ENCODE results near the gene DSG2. TPM values are rescaled to one million over a fixed set of nuclear protein-coding genes. Genes with fewer than 3 reads are reported as not detected.

The DSG2 gene
- polyA plus RNA-seq, 3 donors: not detected

GRCh38 chr18:31555971-31556747 lies 58.2 kb downstream of the DSG2 start:
- no peaks in the 10 kb centered on the region for H3K27me3 ChIP-seq (ENCODE audit: control insufficient read depth in 2 of 2, insufficient read depth in 2 of 2, low read length in 2 of 2)
- Mint-ChIP-seq H3K36me3 (no peaks in the 10 kb centered on the region), H3K27me3 (ENCODE audit: low read depth in 3 of 3) (peaks cover 0 to 1% (median 1%) of the 10 kb centered on the region in 3 donors), H3K4me1 (peaks cover 6% of the 10 kb centered on the region), H3K27ac (peak overlapping the region in 1 of 7 donors; percentile 25), H3K9me3 (peaks cover 0 to 3% (median 0%) of the 10 kb centered on the region in 7 donors), H3K4me3 (peak overlapping the region in 1 of 2 donors; percentile 59)
- no peaks in the 10 kb centered on the region for H3K79me2 ChIP-seq (ENCODE audit: insufficient read depth, low read length)
- peak; percentile 36 to 62 (median 47) for DNase-seq
- intact Hi-C loops (cut with micrococcal nuclease): loop anchor here (2.0 to 5.0 kb wide), 3 partner anchors 166 to 261 kb away; no protein-coding TSS in a partner anchor
- 0% methylated on average over 1 of the region's 7 CpGs for WGBS (ENCODE audit: insufficient coverage)
- H2AFZ ChIP-seq (ENCODE audit: insufficient read depth, low read depth, low read length, poor library complexity, severe bottlenecking): no peak overlapping the region
- no peaks in the 10 kb centered on the region for H3K4me1 ChIP-seq (ENCODE audit: control insufficient read depth in 1 of 2, insufficient read depth in 2 of 2, low read length in 2 of 2)
- no peak overlapping the region for H3K4me2 ChIP-seq (replicated peaks; ENCODE audit: extremely low read depth, low read length, poor library complexity, severe bottlenecking)
- no peaks in the 10 kb centered on the region for H3K36me3 ChIP-seq (replicated peaks in 1 of 2; ENCODE audit: control insufficient read depth in 1 of 2, insufficient read depth in 2 of 2, low read length in 2 of 2)
- H3K27ac ChIP-seq (ENCODE audit: low read depth in 1 of 2, low read length in 2 of 2): no peak overlapping the region
- peak; percentile 94 for TF ChIP-seq CTCF (IDR thresholded peaks at IDR 0.05)
- no peaks in the 10 kb centered on the region for H3K9me3 ChIP-seq (replicated peaks in 1 of 2; ENCODE audit: control insufficient read depth in 1 of 2, insufficient read depth in 1 of 2, low read length in 2 of 2)
- H3K4me3 ChIP-seq (replicated peaks in 1 of 3; ENCODE audit: low read depth in 2 of 3, low read length in 3 of 3): no peak overlapping the region
- no peaks in the 10 kb centered on the region for H4K20me1 ChIP-seq (ENCODE audit: insufficient read depth, low read length)
- no peak overlapping the region for H3K9ac ChIP-seq (ENCODE audit: insufficient read depth, low read length, poor library complexity, severe bottlenecking)

- Mint-ChIP-seq H3K4me1 (peaks cover 6% of the 10 kb centered on the region), H3K36me3 (no peaks in the 10 kb centered on the region), H3K27me3 (ENCODE audit: low read depth in 3 of 3) (peaks cover 1 to 3% (median 1%) of the 10 kb centered on the region in 3 donors), H3K4me3 (no peak overlapping the region), H3K9me3 (peaks cover 0 to 3% (median 0%) of the 10 kb centered on the region in 7 donors), H3K27ac (no peak overlapping the region)
- Histone ChIP-seq H3K4me1 (ENCODE audit: control insufficient read depth in 1 of 2, insufficient read depth in 2 of 2, low read length in 2 of 2) (no peaks in the 10 kb centered on the region), H3K9me3 (replicated peaks in 1 of 2; ENCODE audit: control insufficient read depth in 1 of 2, insufficient read depth in 1 of 2, low read length in 2 of 2) (no peaks in the 10 kb centered on the region), H4K20me1 (ENCODE audit: insufficient read depth, low read length) (no peaks in the 10 kb centered on the region), H3K27me3 (ENCODE audit: control insufficient read depth in 2 of 2, insufficient read depth in 2 of 2, low read length in 2 of 2) (no peaks in the 10 kb centered on the region), H3K9ac (ENCODE audit: insufficient read depth, low read length, poor library complexity, severe bottlenecking) (no peak overlapping the region), H3K79me2 (ENCODE audit: insufficient read depth, low read length) (no peaks in the 10 kb centered on the region), H3K4me2 (replicated peaks; ENCODE audit: extremely low read depth, low read length, poor library complexity, severe bottlenecking) (no peak overlapping the region), H3K27ac (ENCODE audit: low read depth in 1 of 2, low read length in 2 of 2) (no peak overlapping the region), H3K36me3 (replicated peaks in 1 of 2; ENCODE audit: control insufficient read depth in 1 of 2, insufficient read depth in 2 of 2, low read length in 2 of 2) (no peaks in the 10 kb centered on the region), H3K4me3 (replicated peaks in 1 of 3; ENCODE audit: low read depth in 2 of 3, low read length in 3 of 3) (no peak overlapping the region), H2AFZ (ENCODE audit: insufficient read depth, low read depth, low read length, poor library complexity, severe bottlenecking) (no peak overlapping the region)
- no peak for DNase-seq
- no peak for TF ChIP-seq CTCF (IDR thresholded peaks at IDR 0.05)
- intact Hi-C loops (cut with micrococcal nuclease): loop anchor here (5.0 kb wide), 2 partner anchors 165 to 260 kb away; no protein-coding TSS in a partner anchor
- WGBS (ENCODE audit: insufficient coverage): no CpG with 5 or more reads among the region's 3 CpGs
These were observed 59.5 kb downstream of the DSG2 start for GRCh38 chr18:31557446-31557845.

Data from CD14-positive monocyte (primary cell).